CD4-positive, alpha-beta T cell (primary cell): Measurements from ENCODE around the gene OCA2. TPM values are rescaled to one million over a fixed set of nuclear protein-coding genes. Genes with fewer than 3 reads are reported as not detected.

Experiments used
- ATAC-seq: fragments of 200-7000 bp; cut with Tn5 transposase; one replicate; pipeline ENCODE4 v1.10.0; 2022; ENCODE audit warnings: mild to moderate bottlenecking; ENCODE audit not compliant: poor library complexity
- CTCF ChIA-PET: fragments of 350-600 bp; sonication (Branson Sonifier 250); formaldehyde crosslinking; loops from one replicate; lab custom pipeline; 2021; ENCODE audit warnings: antibody characterized with exemption, inconsistent platforms; lab: Charles Lee
- POLR2A ChIA-PET: fragments of 350-600 bp; sonication (Branson Sonifier 250); formaldehyde crosslinking; loops from one replicate; lab custom pipeline; 2021; ENCODE audit warnings: antibody characterized with exemption, inconsistent platforms; lab: Charles Lee
- DNase-seq, 14 experiments: peaks; one replicate each; pipeline ENCODE4 v3.0.0-alpha.2; 2013 to 2020; ENCODE audit warnings: mixed read lengths in 2 of 14
- H3K27ac ChIP-seq, 2 donors: one replicate each; pipeline versions ENCODE4 v1.5.1 to v1.7.0; 2013; ENCODE audit warnings: low read length in 2 of 2, low read depth in 1 of 2, mild to moderate bottlenecking in 1 of 2
- H3K27me3 ChIP-seq, 2 experiments: 1 replicate in 1 of 2; 2 replicates in 1 of 2; pipeline versions ENCODE4 v1.6.1 to v1.7.0; 2013; ENCODE audit warnings: low read length in 2 of 2, control low read depth in 1 of 2, mild to moderate bottlenecking in 1 of 2, moderate library complexity in 1 of 2; ENCODE audit not compliant: insufficient read depth in 2 of 2, control insufficient read depth in 1 of 2
- H3K36me3 ChIP-seq: one replicate; pipeline ENCODE4 v1.6.1; 2013; ENCODE audit warnings: low read length, control low read depth; ENCODE audit not compliant: insufficient read depth
- H3K4me1 ChIP-seq: one replicate; pipeline ENCODE4 v1.6.1; 2013; ENCODE audit warnings: low read length, control low read depth; ENCODE audit not compliant: insufficient read depth
- H3K4me3 ChIP-seq: one replicate; pipeline ENCODE4 v1.5.1; 2013; ENCODE audit warnings: mild to moderate bottlenecking, low read length, moderate library complexity
- H3K9me3 ChIP-seq, 2 experiments: 1 replicate in 1 of 2; 2 replicates in 1 of 2; pipeline versions ENCODE4 v1.6.1 to v1.7.0; 2013; ENCODE audit warnings: low read length in 2 of 2, mild to moderate bottlenecking in 2 of 2, control low read depth in 1 of 2, moderate library complexity in 1 of 2; ENCODE audit not compliant: control insufficient read depth in 1 of 2, insufficient read depth in 1 of 2
- H3K27ac Mint-ChIP-seq: one replicate; pipeline ENCODE4 v1.8.0; 2020; ENCODE audit warnings: mixed read lengths
- H3K27me3 Mint-ChIP-seq: one replicate; pipeline ENCODE4 v1.8.0; 2021; ENCODE audit warnings: mixed read lengths
- H3K36me3 Mint-ChIP-seq: one replicate; pipeline ENCODE4 v1.8.0; 2021; ENCODE audit warnings: low read depth, mixed read lengths
- H3K4me1 Mint-ChIP-seq: one replicate; pipeline ENCODE4 v1.8.0; 2021; ENCODE audit warnings: low read depth, mixed read lengths
- H3K4me3 Mint-ChIP-seq: one replicate; pipeline ENCODE4 v1.8.0; 2020; ENCODE audit warnings: mild to moderate bottlenecking, mixed read lengths
- H3K9me3 Mint-ChIP-seq: one replicate; pipeline ENCODE4 v1.8.0; 2020; ENCODE audit warnings: mixed read lengths
- intact Hi-C, 2 experiments: fragments of 100-400 bp; cut with DNase I in 1 of 2; cut with micrococcal nuclease in 1 of 2; formaldehyde crosslinking; loops; one replicate each; pipeline versions ENCODE4 v1.15.1 to v1.9.0; 2023 to 2025; cut with DNase I, micrococcal nuclease
- total RNA-seq, 174 experiments: library from RNA in 2 of 174; stranded (reverse) in 2 of 174; gene quantifications; one replicate each; pipeline ENCODE4 v1.2.3 and lab custom pipeline; 2021 to 2026
- TF ChIP-seq, protein P1 (sequence below): fragments of 200-600 bp; IDR thresholded peaks from one replicate; pipeline ENCODE4 v1.8.0; 2022; ENCODE audit warnings: antibody characterized with exemption, mild to moderate bottlenecking

OCA2 gene
- total RNA-seq, 2 experiments from 2014 or later: not detected

GRCh38 chr15:27815035-27815434, 284.1 kb downstream of the OCA2 start:
- DNase-seq (no peak), ATAC-seq (no peak)
- TF ChIP-seq, protein P1, sequence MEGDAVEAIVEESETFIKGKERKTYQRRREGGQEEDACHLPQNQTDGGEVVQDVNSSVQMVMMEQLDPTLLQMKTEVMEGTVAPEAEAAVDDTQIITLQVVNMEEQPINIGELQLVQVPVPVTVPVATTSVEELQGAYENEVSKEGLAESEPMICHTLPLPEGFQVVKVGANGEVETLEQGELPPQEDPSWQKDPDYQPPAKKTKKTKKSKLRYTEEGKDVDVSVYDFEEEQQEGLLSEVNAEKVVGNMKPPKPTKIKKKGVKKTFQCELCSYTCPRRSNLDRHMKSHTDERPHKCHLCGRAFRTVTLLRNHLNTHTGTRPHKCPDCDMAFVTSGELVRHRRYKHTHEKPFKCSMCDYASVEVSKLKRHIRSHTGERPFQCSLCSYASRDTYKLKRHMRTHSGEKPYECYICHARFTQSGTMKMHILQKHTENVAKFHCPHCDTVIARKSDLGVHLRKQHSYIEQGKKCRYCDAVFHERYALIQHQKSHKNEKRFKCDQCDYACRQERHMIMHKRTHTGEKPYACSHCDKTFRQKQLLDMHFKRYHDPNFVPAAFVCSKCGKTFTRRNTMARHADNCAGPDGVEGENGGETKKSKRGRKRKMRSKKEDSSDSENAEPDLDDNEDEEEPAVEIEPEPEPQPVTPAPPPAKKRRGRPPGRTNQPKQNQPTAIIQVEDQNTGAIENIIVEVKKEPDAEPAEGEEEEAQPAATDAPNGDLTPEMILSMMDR: no peak
- Mint-ChIP-seq H3K27me3 (no peaks in the 10 kb centered on the region), H3K36me3 (no peaks in the 10 kb centered on the region), H3K4me1 (no peaks in the 10 kb centered on the region), H3K4me3 (no peak overlapping the region), H3K9me3 (peaks cover 10% of the 10 kb centered on the region), H3K27ac (no peak overlapping the region)
- H3K27me3 ChIP-seq: no peaks in the 10 kb centered on the region
- no peak overlapping the region for H3K4me3 ChIP-seq
- no peaks in the 10 kb centered on the region for H3K36me3 ChIP-seq
- intact Hi-C loops: no loop called here
- ChIA-PET CTCF (no interaction called here), POLR2A (no interaction called here)
- peaks cover 0 to 21% of the 10 kb centered on the region in 2 experiments for H3K9me3 ChIP-seq
- no peak overlapping the region for H3K27ac ChIP-seq
- no peaks in the 10 kb centered on the region for H3K4me1 ChIP-seq

DNA sequence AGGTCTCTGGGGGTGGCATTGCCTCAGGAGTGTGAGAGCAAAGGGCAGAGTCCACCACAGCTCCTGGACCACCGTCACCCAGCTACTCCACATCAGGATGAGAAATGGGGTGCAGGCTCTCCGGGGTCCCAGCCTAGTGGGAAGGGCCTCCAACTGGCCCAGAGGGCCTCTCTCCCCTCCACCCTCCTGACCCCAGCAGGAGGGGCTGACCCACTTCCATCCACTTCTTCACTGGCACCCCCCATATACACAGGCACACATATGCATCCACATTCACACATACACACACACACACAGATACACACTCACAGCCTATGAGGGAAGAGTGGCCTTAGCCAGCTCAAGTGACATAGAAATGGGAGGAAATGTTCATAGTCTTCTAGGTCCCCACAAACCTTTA, 286.0 kb downstream of the OCA2 start:
- Mint-ChIP-seq H3K4me1 (no peaks in the 10 kb centered on the region), H3K27ac (no peak overlapping the region), H3K36me3 (no peaks in the 10 kb centered on the region), H3K27me3 (no peaks in the 10 kb centered on the region), H3K4me3 (no peak overlapping the region), H3K9me3 (peaks cover 10% of the 10 kb centered on the region)
- POLR2A ChIA-PET: no interaction called here
- no peak for DNase-seq
- no peak for ATAC-seq
- Histone ChIP-seq H3K4me1 (no peaks in the 10 kb centered on the region), H3K27me3 (no peaks in the 10 kb centered on the region), H3K27ac (no peak overlapping the region), H3K9me3 (peaks cover 0 to 27% of the 10 kb centered on the region in 2 experiments), H3K4me3 (no peak overlapping the region), H3K36me3 (no peaks in the 10 kb centered on the region)
- intact Hi-C loops: no loop called here
- CTCF ChIA-PET: no interaction called here
- TF ChIP-seq, protein P1: no peak

DNA sequence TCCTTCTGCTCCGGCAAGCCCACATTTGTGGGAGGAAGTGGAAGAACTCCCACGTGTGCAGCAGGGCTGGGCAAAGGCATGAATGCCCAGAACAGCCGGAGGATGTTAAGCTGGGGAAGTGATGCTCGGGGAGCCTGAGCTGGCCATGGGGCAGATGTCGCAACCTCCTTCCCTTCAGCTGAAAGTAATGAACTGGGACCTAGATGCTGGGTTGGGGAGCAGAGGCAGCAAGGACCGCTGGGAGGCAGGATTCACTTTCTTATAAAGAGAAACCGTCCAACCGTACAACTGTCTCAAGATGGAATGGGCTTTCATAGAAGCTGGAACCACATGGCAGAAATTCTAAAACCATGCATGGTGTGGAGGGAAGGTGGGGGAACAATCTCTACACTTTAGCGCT, 290.9 kb downstream of the OCA2 start:
- H3K9me3 Mint-ChIP-seq: peaks cover 2% of the 10 kb centered on the region
- ChIA-PET CTCF (no interaction called here), POLR2A (no interaction called here)
- DNase-seq (no peak), ATAC-seq (no peak)
- Histone ChIP-seq H3K4me3 (no peak overlapping the region), H3K27me3 (no peaks in the 10 kb centered on the region), H3K27ac (no peak overlapping the region), H3K36me3 (no peaks in the 10 kb centered on the region), H3K9me3 (peaks cover 0 to 47% of the 10 kb centered on the region in 2 experiments), H3K4me1 (no peaks in the 10 kb centered on the region)
- intact Hi-C loops: no loop called here
- no peak overlapping the region for H3K27ac Mint-ChIP-seq
- H3K4me3 Mint-ChIP-seq: no peak overlapping the region
- TF ChIP-seq, protein P1: no peak
- no peaks in the 10 kb centered on the region for H3K4me1 Mint-ChIP-seq
- H3K27me3 Mint-ChIP-seq: no peaks in the 10 kb centered on the region
- H3K36me3 Mint-ChIP-seq: no peaks in the 10 kb centered on the region
